ENCODE data around the gene TNNT3.

DNA sequence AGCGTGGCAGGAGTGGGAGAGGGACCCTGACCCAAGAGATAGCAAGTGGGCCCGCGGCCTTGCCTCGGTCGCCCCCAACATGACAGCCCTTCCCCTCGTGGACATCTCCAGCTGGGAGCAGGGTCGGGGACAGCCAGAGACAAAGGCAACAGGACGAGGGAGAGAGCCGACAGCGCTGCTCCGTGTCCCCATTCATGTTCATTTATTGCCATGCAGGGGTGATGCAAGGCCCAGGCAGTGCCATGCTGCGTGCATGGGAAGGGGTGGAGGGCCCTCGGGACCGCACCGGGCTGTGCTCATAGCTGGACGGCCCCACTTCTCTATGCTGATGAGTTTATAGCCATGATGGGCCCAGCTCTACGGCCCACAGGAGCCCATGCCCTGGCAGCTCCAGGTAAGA is 40.3 kb downstream of the TNNT3 start:
- TF ChIP-seq, protein P1, sequence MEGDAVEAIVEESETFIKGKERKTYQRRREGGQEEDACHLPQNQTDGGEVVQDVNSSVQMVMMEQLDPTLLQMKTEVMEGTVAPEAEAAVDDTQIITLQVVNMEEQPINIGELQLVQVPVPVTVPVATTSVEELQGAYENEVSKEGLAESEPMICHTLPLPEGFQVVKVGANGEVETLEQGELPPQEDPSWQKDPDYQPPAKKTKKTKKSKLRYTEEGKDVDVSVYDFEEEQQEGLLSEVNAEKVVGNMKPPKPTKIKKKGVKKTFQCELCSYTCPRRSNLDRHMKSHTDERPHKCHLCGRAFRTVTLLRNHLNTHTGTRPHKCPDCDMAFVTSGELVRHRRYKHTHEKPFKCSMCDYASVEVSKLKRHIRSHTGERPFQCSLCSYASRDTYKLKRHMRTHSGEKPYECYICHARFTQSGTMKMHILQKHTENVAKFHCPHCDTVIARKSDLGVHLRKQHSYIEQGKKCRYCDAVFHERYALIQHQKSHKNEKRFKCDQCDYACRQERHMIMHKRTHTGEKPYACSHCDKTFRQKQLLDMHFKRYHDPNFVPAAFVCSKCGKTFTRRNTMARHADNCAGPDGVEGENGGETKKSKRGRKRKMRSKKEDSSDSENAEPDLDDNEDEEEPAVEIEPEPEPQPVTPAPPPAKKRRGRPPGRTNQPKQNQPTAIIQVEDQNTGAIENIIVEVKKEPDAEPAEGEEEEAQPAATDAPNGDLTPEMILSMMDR (conservative IDR thresholded peaks at IDR 0.05; ENCODE audit: low read length): no peak
- TF ChIP-seq EZH2phosphoT487 (IDR thresholded peaks at IDR 0.05; ENCODE audit: borderline replicate concordance, low read depth, low read length): no peak
